ENCODE results near the gene OSER1. TPM values are rescaled to one million over a fixed set of nuclear protein-coding genes. Genes with fewer than 3 reads are reported as not detected.
"Not testable (repeated sequence)": the region's sequence is repeated elsewhere in the genome, so short reads cannot be mapped to it uniquely, and the experiment has no call there.

OSER1 gene
- polyA plus RNA-seq, 3 donors: 42.3 to 89.1 (median 45.1) TPM

DNA sequence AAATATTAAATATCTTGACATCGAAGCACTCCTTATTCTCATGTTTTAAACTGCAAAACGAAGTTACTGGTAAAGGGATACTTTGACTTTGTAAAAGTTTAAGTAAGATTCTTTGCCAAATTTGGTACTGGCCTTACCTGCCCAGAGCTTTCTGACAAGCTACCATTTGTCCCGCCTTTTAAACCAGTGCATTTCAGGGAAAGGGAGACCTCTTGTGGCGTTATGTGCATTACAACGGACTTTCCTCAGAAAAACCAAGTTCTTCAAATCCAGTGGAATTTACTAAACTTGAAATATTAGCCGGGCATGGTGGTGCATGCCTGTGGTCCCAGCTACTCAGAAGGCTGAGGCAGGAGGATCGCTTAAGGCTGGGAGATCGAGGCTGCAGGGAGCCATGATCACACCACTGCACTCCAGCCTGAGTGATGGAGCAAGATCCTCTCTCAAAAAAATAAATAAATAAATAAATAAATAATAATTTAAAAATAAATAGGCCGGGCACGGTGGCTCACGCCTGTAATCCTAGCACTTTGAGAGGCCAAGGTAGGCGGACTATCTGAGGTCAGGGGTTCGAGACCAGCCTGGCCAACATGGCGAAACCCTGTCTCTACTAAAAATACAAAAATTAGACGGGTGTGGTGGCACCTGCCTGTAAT, 20.2 kb downstream of the OSER1 start:
- Histone ChIP-seq H3K27me3 (ENCODE audit: control insufficient read depth in 2 of 2, insufficient read depth in 2 of 2, low read length in 2 of 2) (peaks cover 19 to 29% of the 10 kb centered on the region in 2 donors), H3K9me3 (replicated peaks in 1 of 2; ENCODE audit: control insufficient read depth in 1 of 2, insufficient read depth in 1 of 2, low read length in 2 of 2) (peaks cover 0 to 12% of the 10 kb centered on the region in 2 donors), H3K4me1 (ENCODE audit: control insufficient read depth in 1 of 2, insufficient read depth in 2 of 2, low read length in 2 of 2) (peaks cover 4 to 11% of the 10 kb centered on the region in 2 donors)
- H2AFZ ChIP-seq (ENCODE audit: insufficient read depth, low read depth, low read length, poor library complexity, severe bottlenecking); H3K36me3 Mint-ChIP-seq; H3K9ac ChIP-seq (ENCODE audit: insufficient read depth, low read length, poor library complexity, severe bottlenecking); H3K4me3 ChIP-seq (replicated peaks in 1 of 3; ENCODE audit: low read depth in 2 of 3, low read length in 3 of 3); H3K4me3 Mint-ChIP-seq; H3K79me2 ChIP-seq (ENCODE audit: insufficient read depth, low read length); H3K36me3 ChIP-seq (replicated peaks in 1 of 2; ENCODE audit: control insufficient read depth in 1 of 2, insufficient read depth in 2 of 2, low read length in 2 of 2); H4K20me1 ChIP-seq (ENCODE audit: insufficient read depth, low read length); H3K27ac Mint-ChIP-seq; H3K9me3 Mint-ChIP-seq; H3K4me2 ChIP-seq (replicated peaks; ENCODE audit: extremely low read depth, low read length, poor library complexity, severe bottlenecking); H3K27ac ChIP-seq (ENCODE audit: low read depth in 1 of 2, low read length in 2 of 2): not testable (repeated sequence)
- H3K4me1 Mint-ChIP-seq: peaks cover 20% of the 10 kb centered on the region
- peak; percentile 33 to 41 (median 40) for DNase-seq
- WGBS (ENCODE audit: insufficient coverage): 30% methylated on average over 4 of the region's 15 CpGs
- H3K27me3 Mint-ChIP-seq (ENCODE audit: low read depth in 3 of 3): peaks cover 32 to 41% (median 36%) of the 10 kb centered on the region in 3 donors
- intact Hi-C loops (cut with micrococcal nuclease): loop anchor here in 1 of 2 donors (10.0 kb wide), 1 partner anchor 736 kb away; the partner anchor contains the start of gene SRSF6
- TF ChIP-seq, protein P1, sequence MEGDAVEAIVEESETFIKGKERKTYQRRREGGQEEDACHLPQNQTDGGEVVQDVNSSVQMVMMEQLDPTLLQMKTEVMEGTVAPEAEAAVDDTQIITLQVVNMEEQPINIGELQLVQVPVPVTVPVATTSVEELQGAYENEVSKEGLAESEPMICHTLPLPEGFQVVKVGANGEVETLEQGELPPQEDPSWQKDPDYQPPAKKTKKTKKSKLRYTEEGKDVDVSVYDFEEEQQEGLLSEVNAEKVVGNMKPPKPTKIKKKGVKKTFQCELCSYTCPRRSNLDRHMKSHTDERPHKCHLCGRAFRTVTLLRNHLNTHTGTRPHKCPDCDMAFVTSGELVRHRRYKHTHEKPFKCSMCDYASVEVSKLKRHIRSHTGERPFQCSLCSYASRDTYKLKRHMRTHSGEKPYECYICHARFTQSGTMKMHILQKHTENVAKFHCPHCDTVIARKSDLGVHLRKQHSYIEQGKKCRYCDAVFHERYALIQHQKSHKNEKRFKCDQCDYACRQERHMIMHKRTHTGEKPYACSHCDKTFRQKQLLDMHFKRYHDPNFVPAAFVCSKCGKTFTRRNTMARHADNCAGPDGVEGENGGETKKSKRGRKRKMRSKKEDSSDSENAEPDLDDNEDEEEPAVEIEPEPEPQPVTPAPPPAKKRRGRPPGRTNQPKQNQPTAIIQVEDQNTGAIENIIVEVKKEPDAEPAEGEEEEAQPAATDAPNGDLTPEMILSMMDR (IDR thresholded peaks at IDR 0.05): peak; percentile 85

DNA sequence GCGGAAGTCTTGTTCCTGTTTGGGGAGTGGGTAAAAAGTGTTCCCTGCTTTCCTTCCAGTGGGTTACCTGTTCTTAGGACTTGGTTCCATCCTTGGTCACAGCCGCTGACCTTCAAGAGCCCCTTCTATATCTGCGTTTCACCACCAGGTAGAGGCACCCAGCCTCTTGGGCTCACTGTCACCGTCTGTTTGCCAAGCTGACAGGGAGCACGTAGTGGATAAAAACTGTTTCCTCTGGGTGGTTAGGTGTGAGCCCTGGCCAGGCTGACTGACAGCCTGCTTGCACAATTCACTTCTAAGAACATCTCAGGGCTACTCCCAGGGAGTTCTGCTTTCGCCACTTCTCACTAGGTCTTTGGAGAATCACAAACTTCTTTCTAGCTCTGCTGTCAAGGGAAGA, 21.8 kb downstream of the OSER1 start:
- Histone ChIP-seq H3K9ac (ENCODE audit: insufficient read depth, low read length, poor library complexity, severe bottlenecking) (peak overlapping the region; percentile 4), H3K4me3 (replicated peaks in 1 of 3; ENCODE audit: low read depth in 2 of 3, low read length in 3 of 3) (no peak overlapping the region), H3K79me2 (ENCODE audit: insufficient read depth, low read length) (no peaks in the 10 kb centered on the region), H3K27ac (ENCODE audit: low read depth in 1 of 2, low read length in 2 of 2) (no peak overlapping the region), H3K4me1 (ENCODE audit: control insufficient read depth in 1 of 2, insufficient read depth in 2 of 2, low read length in 2 of 2) (peaks cover 4 to 11% of the 10 kb centered on the region in 2 donors), H3K4me2 (replicated peaks; ENCODE audit: extremely low read depth, low read length, poor library complexity, severe bottlenecking) (no peak overlapping the region), H4K20me1 (ENCODE audit: insufficient read depth, low read length) (no peaks in the 10 kb centered on the region), H3K9me3 (replicated peaks in 1 of 2; ENCODE audit: control insufficient read depth in 1 of 2, insufficient read depth in 1 of 2, low read length in 2 of 2) (peaks cover 0 to 12% of the 10 kb centered on the region in 2 donors), H3K36me3 (replicated peaks in 1 of 2; ENCODE audit: control insufficient read depth in 1 of 2, insufficient read depth in 2 of 2, low read length in 2 of 2) (no peaks in the 10 kb centered on the region), H2AFZ (ENCODE audit: insufficient read depth, low read depth, low read length, poor library complexity, severe bottlenecking) (no peak overlapping the region), H3K27me3 (ENCODE audit: control insufficient read depth in 2 of 2, insufficient read depth in 2 of 2, low read length in 2 of 2) (peaks cover 19 to 31% of the 10 kb centered on the region in 2 donors)
- Mint-ChIP-seq H3K36me3 (no peaks in the 10 kb centered on the region), H3K27me3 (ENCODE audit: low read depth in 3 of 3) (peaks cover 32 to 48% (median 36%) of the 10 kb centered on the region in 3 donors), H3K4me1 (peaks cover 20% of the 10 kb centered on the region), H3K4me3 (no peak overlapping the region), H3K9me3 (peaks cover 0 to 4% (median 0%) of the 10 kb centered on the region in 7 donors), H3K27ac (peak overlapping the region in 1 of 7 donors; percentile 31)
- TF ChIP-seq, protein P1 (IDR thresholded peaks at IDR 0.05): no peak
- WGBS (ENCODE audit: insufficient coverage): no CpG with 5 or more reads among the region's 6 CpGs
- DNase-seq: peak; percentile 15 to 23 (median 19)
- intact Hi-C loops (cut with micrococcal nuclease): loop anchor here in 1 of 2 donors (10.0 kb wide), 1 partner anchor 74 kb away; no protein-coding TSS in a partner anchor
